DMS 273 (cell line): Measurements from ENCODE around the gene C1QTNF12.

Source experiments
- DNase-seq: peaks from one replicate; lab custom pipeline; 2025; ENCODE audit not compliant: unreplicated experiment; lab: John Stamatoyannopoulos, UW

The C1QTNF12 gene

DNA sequence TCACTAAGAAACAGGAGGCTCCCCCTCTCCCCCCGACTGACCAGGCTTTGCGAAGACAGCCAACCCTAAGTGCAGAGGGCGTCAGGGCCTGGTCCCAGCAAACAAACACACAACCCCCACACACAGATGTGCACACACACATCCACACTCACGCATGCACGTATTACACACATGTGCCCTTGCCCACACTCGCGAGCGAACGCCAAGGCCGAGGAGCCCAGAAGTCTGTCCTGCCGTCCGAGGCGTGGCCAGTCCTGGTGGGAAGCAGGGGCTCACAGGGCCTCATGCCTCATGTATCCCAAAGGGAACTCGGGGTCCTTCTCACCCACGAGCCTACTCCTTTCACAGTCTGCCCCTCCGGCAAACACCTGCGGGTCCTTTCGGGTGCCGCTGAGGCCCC lies 16.8 kb downstream of the C1QTNF12 start:
- no peak for DNase-seq

GRCh38 chr1:1228596-1229321 lies 17.8 kb downstream of the C1QTNF12 start:
- DNase-seq: no peak

GRCh38 chr1:1228187-1228586 lies 18.3 kb downstream of the C1QTNF12 start:
- DNase-seq: no peak

- DNase-seq: no peak
Observed at GRCh38 chr1:1227386-1227785, 19.1 kb downstream of the C1QTNF12 start.

GRCh38 chr1:1226566-1227362 lies 19.8 kb downstream of the C1QTNF12 start:
- no peak for DNase-seq

GRCh38 chr1:1225913-1226312 lies 20.6 kb downstream of the C1QTNF12 start:
- no peak for DNase-seq

DNA sequence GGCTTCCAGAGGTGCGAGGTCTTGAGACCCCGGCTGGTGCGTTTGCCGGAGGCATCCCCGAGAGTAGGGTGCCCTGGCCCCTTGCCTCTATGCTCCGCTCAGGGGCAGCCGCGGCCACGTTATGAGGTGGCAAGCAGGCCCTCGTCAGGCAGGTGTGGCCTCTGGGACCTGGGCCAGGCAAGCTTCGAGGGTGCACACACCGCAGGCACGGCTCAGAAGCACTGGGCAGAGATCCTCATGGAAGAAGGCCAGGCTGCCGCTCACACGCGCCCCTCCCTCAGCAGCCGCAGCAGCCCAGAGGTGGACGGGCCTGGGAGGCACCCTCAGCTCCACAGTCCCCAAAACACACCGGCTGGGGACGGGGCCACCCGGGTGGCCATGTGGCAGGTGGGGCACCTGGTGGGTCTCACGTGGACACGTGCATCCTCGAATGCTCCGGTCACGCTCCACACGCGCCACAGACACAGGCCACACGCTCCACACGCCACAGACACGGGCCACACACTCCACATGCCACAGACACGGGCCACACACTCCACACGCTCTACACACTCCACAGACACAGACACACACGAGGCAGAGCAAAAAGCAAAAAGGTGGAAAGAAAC lies 21.2 kb downstream of the C1QTNF12 start:
- no peak for DNase-seq

DNA sequence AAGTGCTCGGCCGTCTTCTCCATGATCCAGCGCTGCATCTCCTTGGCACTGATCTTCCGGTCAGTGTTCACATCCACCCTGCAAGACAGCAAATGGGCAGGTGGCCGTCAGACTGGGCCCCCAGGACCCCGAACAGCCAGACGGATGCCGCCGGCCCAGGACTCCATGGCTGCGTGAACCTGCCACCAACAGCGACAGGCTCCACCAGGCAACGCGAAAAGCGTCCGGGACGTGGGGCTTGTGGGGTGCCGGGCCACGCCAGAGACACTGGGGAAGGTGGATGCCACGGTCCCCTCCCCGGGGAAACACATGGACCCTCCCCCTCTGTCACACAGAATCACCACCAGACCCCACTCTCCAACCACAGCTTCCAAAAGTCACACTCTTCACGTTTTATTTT lies 22.6 kb downstream of the C1QTNF12 start:
- no peak for DNase-seq

- DNase-seq: no peak
Observed at GRCh38 chr1:1223321-1223720, 23.2 kb downstream of the C1QTNF12 start.

DNA sequence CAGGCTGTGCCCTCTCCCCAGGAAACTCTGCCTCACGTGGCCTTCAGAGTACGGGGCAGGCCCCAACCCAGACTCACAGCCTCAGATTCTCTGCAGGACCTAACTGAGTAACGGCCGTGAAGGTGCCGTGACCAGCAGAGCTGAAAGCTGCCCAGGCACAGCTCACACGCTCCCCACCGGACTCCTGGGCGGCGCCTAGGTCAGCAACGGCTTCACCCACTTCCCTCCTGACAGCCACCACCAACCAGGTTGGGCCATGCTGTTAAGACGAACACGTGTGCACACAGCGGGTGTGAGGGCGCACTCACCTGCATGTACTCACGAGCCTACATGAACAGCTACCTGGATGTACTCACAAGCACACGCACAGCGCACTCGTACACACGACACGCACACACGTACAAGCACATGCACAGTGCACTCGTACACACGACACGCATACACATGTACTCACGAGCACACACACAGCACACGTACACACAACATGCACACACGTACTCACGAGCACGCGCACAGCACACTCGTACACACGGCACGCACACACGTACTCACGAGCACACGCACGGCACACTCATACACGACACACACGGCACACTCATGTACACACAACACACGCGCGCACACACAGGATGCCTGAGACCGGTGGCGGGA lies 23.8 kb downstream of the C1QTNF12 start:
- DNase-seq: no peak

- DNase-seq: no peak
Observed at GRCh38 chr1:1221887-1222574, 24.5 kb downstream of the C1QTNF12 start.

GRCh38 chr1:1220197-1220596 lies 26.3 kb downstream of the C1QTNF12 start:
- DNase-seq: no peak

DNA sequence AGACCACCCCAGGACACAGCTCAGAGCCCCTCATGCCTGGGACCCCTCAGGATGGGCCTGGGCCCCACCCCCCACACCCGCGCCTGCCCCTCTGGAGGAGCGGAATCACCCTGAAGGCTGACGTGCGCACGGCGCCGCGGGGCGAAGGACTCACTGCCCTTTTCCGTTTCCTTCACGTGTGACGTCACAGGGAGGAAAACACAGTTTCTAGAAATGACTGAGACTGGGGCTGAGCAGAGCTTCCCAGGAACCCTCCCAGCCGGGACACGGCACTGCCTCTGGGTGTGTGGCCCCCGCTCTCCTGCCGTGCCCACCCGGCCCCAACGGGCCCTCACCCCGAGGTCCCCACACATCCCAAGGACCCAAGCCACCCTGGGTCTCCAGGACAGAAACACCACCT lies 27.2 kb downstream of the C1QTNF12 start:
- no peak for DNase-seq

DNA sequence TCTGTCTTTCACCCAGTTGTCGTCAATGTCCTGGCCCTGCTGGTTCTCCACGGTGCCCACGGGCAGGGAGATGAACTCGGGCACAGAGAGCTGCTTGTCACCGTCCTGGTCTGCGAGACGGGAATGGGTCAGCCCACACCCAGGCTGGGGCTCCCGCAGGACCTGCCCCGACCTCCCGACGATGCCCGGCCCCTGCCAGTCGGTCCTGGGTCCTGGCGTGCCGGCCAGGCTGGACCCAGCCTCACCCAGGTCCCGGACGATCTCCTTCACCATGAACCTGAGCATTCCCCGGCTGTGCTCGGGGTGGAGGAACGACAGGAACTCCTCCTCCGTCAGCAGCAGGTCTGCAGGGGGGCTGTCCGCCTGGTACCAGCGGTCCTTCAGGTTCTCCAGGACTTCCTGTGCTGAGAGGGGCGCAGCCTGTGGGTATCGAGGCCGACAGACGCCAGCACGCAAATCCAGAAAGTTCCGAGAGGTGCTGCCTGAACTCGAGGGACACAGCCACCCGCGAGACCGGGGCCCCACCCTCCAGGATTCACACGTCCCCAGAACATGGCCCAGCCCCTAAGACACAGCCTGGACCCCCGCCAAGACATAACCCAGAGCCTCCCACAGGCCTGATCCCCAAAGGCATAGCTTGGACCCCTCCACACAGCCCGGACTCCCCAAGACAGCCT lies 27.9 kb downstream of the C1QTNF12 start:
- DNase-seq: no peak

DNA sequence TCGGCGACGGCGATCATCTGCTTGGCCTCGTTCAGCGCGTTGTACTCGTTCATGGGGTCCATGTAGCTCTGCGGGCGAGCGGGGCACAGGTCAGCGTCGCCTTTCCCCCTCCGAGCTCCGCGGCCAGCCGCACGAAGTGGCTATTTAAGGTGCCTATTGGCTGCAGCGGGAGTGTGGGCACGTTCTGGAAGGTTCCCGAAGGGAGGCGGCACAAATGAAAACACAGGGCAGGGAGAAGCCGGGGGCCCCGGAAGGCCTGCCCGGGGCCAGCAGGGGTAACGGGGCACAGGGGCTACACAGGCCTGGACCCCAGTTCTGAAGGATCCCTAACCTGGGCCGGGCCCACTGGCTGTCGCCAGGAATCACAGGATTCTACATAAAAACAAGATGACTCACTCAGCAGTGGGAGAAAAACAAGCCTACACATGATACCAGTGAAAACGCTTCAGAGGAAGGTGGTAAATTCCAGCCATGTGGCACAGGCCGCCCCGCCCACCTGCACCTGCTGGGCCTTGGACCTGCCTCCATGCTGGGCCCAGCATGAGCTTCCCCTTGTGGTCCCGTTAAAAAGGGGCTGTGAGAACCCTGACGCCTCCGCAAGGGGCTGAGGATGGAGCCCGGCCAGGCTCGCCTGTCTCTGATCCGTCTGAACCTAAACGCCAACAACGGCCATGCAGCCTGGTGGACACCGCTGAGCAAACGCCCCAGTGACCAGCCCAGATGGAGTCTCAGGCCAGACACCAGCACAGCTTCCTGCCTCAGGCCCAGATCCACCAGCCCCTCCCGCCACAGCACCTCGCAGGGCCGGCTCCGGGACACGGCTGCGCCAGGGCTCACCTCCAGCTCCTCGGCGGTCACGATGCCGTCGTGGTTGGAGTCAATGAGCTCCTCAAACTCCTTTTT lies 28.6 kb downstream of the C1QTNF12 start:
- no peak for DNase-seq

DNA sequence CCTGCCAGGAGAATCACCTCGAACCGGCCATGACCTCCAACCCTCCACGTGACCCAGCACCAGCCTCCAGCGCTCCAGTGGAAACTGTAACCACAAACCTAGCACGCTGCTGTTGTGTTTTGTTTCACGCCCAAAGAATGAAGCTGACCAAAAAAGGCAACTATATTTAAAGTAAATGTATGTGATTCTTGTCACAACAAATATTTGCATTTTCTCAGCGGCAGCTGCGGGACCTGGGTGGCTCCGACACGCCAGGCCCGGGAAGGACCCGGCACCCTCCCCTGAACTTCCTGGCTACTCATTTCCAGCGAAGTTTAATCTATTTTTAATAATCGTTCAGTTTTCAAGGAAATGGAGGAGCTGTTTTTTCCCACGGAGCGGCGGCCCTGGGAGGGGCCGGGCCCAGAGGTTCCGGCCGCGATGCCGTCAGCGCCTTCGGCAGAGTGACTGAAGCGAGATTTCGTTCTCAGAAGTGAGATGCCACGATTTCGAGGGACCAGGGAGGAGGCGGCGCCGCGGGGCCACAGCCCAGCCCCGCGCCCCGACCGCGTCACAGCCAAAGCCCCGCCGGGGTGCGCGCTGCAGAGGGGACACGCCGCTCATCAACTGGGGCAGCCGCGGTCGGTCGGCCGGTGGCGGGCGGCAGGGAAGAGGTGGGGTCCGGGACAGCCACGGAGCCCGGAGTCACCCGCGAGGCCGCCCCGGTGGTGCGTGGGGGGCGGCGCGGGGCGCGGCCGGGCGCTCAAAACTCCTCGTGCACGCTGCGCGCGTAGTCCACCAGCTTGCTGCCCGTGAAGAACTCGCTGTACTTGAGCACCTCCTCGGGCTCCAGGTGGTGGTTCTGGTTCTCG lies 29.5 kb downstream of the C1QTNF12 start:
- no peak for DNase-seq

DNA sequence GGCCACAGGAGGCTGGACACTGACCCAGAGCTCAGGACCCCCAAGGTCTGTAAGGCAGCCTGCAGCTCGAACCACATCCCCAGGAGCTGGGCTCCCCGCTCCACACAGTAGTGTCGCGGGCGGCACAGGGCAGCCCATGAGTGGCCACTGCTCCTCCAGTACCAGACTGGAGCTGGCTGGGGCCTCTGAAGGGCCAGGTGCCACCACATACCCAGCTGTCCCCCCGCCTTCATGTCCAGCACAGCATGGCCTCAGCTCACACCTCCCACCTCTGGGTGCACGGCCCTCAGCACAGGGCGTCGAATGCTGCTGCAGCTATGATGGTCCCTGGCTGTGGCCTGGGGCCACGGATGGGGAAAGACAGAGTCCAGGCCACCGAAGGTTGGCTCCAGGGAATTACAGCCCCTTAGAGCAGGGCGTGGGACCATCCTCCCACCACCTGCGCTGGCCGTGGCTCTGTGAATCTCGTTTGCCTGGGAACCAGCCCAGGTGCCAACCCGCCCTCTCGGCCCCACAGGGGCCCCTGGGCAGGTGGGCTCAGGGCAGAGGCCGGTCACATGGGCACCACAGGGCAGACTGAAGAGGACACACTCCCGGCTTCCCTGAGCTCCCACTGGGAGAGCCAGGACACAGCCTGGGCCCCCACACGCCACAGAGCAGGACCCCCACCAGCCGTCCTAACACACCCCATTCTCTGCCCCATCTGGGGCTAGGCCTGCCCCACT lies 30.5 kb downstream of the C1QTNF12 start:
- no peak for DNase-seq
